D721Med (cell line): ENCODE data around the gene PDGFRB.

ENCODE experiments used
- DNase-seq: peaks from one replicate; pipeline ENCODE4 v3.0.0; 2011; ENCODE audit warnings: low spot score; ENCODE audit not compliant: insufficient read length
- FAIRE-seq: peaks from 2 replicates; lab custom pipeline; 2011; peaks lifted over from hg19 to GRCh38; lab: Jason Lieb, UNC
- CTCF ChIP-seq: IDR thresholded peaks from 2 replicates; pipeline ENCODE4 v1.5.1; 2012; ENCODE audit warnings: mild to moderate bottlenecking, control low read depth; ENCODE audit not compliant: insufficient read depth; ENCODE audit errors: missing control alignments

The PDGFRB gene

GRCh38 chr5:150188146-150188842 is 32.6 kb upstream of the PDGFRB start:
- DNase-seq (no peak), FAIRE-seq (no peak)
- TF ChIP-seq CTCF, result no peak

- DNase-seq, result no peak
- no peak for TF ChIP-seq CTCF
- FAIRE-seq, result no peak
Observed at GRCh38 chr5:150186897-150187296, 31.3 kb upstream of the PDGFRB start.

- no peak for DNase-seq
- TF ChIP-seq CTCF, result no peak
- no peak for FAIRE-seq
Observed at GRCh38 chr5:150186137-150186536, 30.5 kb upstream of the PDGFRB start.

GRCh38 chr5:150184990-150185912 is 29.6 kb upstream of the PDGFRB start:
- DNase-seq (no peak), FAIRE-seq (no peak)
- TF ChIP-seq CTCF, result no peak

GRCh38 chr5:150184006-150184405 is 28.4 kb upstream of the PDGFRB start:
- no peak for TF ChIP-seq CTCF
- DNase-seq (no peak), FAIRE-seq (no peak)

GRCh38 chr5:150183436-150183835 is 27.8 kb upstream of the PDGFRB start:
- FAIRE-seq (no peak), DNase-seq (no peak)
- TF ChIP-seq CTCF, result no peak
